Mesothelial cell of epicardium (in vitro differentiated cells): ENCODE data around the gene TBC1D5. TPM values are rescaled to one million over a fixed set of nuclear protein-coding genes. Genes with fewer than 3 reads are reported as not detected.

Experiments
- DNase-seq, 2 experiments: peaks; one replicate each; pipeline ENCODE4 v3.0.0; 2021; ENCODE audit warnings: low spot score in 2 of 2; ENCODE audit not compliant: unreplicated experiment in 2 of 2
- H3K27ac Mint-ChIP-seq: 2 replicates; pipeline ENCODE4 v1.8.0; 2021; ENCODE audit warnings: mixed read lengths
- H3K27me3 Mint-ChIP-seq: 2 replicates; pipeline ENCODE4 v1.8.0; 2021; ENCODE audit warnings: low read depth, mixed read lengths
- H3K36me3 Mint-ChIP-seq: 2 replicates; pipeline ENCODE4 v1.8.0; 2021; ENCODE audit warnings: mixed read lengths
- H3K4me1 Mint-ChIP-seq: 2 replicates; pipeline ENCODE4 v1.8.0; 2021; ENCODE audit warnings: mixed read lengths
- H3K4me3 Mint-ChIP-seq: 2 replicates; pipeline ENCODE4 v1.8.0; 2021; ENCODE audit warnings: mild to moderate bottlenecking, moderate library complexity, mixed read lengths
- H3K9me3 Mint-ChIP-seq: 2 replicates; pipeline ENCODE4 v1.8.0; 2021; ENCODE audit warnings: mixed read lengths
- CTCF ChIP-seq: fragments of 200-600 bp; sonication (generic); IDR thresholded peaks from one replicate; pipeline ENCODE4 v1.5.0; 2021; ENCODE audit warnings: antibody characterized with exemption; ENCODE audit not compliant: unreplicated experiment
- total RNA-seq: library from RNA; stranded (reverse); gene quantifications from 3 replicates; pipeline ENCODE4 v1.2.1, GENCODE V29; 2021

The TBC1D5 gene
- total RNA-seq, 1 donor from 2014 or later, result 75.3 TPM

DNA sequence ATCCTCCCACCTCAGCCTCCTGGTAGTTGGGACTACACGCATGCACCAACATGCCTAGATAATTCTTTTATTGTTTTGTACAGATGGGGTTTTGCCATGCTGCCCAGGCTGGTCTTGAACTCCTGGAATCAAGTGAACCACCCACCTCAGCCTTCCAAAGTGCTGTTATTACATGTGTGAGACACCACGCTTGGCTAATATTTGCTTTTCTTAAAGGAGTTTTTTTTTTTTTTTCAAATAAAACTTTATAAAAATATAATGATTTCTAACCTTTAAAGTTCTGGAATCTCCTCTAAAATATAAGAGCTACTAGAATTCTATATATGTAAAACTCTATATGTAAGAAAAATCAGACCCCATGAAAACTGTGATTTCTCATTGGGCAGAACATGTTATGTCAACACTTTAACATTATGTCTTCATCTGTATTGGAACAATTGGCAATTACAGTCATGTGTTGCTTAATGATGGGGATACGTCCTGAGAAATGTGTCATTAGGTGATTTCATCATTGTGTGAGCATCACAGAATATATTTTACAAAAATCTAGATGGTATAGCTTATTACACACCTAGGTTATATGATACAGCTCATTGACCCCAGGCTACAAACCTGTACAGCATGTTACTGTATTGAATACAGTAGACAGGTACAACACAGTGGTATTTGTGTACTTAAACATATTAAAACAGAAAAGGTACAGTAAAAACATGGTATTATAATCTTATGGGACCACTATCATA is 480.6 kb downstream of the TBC1D5 start:
- DNase-seq, result no peak
- Mint-ChIP-seq H3K4me1 (peaks cover 4% of the 10 kb centered on the region), H3K9me3 (no peaks in the 10 kb centered on the region), H3K27me3 (no peaks in the 10 kb centered on the region), H3K4me3 (no peak overlapping the region), H3K27ac (no peak overlapping the region), H3K36me3 (no peaks in the 10 kb centered on the region)
- no peak for TF ChIP-seq CTCF

GRCh38 chr3:17260257-17260656 is 482.2 kb downstream of the TBC1D5 start:
- Mint-ChIP-seq H3K4me1 (peaks cover 4% of the 10 kb centered on the region), H3K9me3 (no peaks in the 10 kb centered on the region), H3K27ac (no peak overlapping the region), H3K27me3 (no peaks in the 10 kb centered on the region), H3K4me3 (no peak overlapping the region), H3K36me3 (no peaks in the 10 kb centered on the region)
- no peak for DNase-seq
- no peak for TF ChIP-seq CTCF

- Mint-ChIP-seq H3K4me3 (no peak overlapping the region), H3K27me3 (no peaks in the 10 kb centered on the region), H3K4me1 (peaks cover 4% of the 10 kb centered on the region), H3K27ac (no peak overlapping the region), H3K36me3 (peaks cover 3% of the 10 kb centered on the region), H3K9me3 (peaks cover 3% of the 10 kb centered on the region)
- TF ChIP-seq CTCF, result no peak
- no peak for DNase-seq
Observed at GRCh38 chr3:17259685-17260084, 482.7 kb downstream of the TBC1D5 start.

DNA sequence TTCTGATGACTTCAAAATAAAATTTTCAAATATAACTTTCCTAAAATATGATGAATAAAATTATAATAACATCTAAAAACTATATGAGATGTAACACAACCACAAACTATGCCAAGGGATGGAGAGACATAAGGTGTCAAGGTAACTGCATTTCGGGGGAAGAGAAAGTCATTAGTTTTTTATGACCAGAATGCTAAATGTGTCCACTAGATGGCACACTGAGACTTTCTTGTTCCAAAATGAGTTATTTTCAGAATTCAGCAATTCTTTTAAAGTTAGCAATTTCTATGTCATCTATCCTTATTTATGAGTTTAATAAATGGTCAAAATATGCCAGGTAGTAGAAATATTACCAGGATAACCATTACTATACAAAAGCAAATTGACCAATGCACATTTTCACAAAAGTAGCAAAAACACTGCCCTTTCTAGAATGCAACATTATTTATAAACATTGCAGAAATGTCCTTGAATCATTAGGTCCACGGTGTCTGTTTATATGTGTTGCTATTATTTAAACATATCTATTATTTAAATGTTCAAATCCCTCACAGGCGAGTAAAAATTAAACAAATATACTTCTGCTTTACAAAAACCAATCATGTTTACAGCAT is 483.5 kb downstream of the TBC1D5 start:
- no peak overlapping the region for H3K27ac Mint-ChIP-seq
- H3K4me3 Mint-ChIP-seq, result no peak overlapping the region
- H3K9me3 Mint-ChIP-seq, result peaks cover 4% of the 10 kb centered on the region
- DNase-seq, result no peak
- H3K4me1 Mint-ChIP-seq, result peaks cover 4% of the 10 kb centered on the region
- H3K27me3 Mint-ChIP-seq, result no peaks in the 10 kb centered on the region
- peaks cover 4% of the 10 kb centered on the region for H3K36me3 Mint-ChIP-seq
- TF ChIP-seq CTCF, result peak; percentile 84

DNA sequence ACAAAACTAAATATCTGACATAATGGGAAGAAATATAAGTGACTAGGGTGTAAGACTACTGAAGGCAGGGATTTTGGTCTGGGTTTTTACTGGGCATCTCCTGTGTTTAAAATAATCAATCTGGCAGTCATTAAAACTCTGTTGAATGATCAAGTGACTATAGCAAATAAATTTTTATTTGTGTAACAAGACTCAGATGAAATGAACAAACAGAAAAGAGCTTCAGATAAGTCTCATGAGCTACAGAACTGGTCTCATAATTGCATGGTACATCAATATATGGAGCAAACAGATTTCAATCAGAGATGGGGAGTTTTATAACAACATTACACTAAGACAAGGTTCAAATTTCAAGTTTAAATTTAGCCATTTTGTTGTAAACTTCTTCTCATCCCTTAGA is 485.2 kb downstream of the TBC1D5 start:
- H3K36me3 Mint-ChIP-seq, result peaks cover 6% of the 10 kb centered on the region
- DNase-seq, result no peak
- no peaks in the 10 kb centered on the region for H3K27me3 Mint-ChIP-seq
- H3K9me3 Mint-ChIP-seq, result peaks cover 4% of the 10 kb centered on the region
- H3K4me3 Mint-ChIP-seq, result no peak overlapping the region
- H3K4me1 Mint-ChIP-seq, result peaks cover 4% of the 10 kb centered on the region
- no peak for TF ChIP-seq CTCF
- H3K27ac Mint-ChIP-seq, result no peak overlapping the region
